ES-I3 (cell line): ENCODE results near the gene ETFBKMT.
"Not testable (repeated sequence)": the region's sequence is repeated elsewhere in the genome, so short reads cannot be mapped to it uniquely, and the experiment has no call there.

ENCODE experiments used
- H3K36me3 ChIP-seq: 2 replicates; pipeline ENCODE4 v1.6.1; 2013; ENCODE audit warnings: mild to moderate bottlenecking, low read length, control low read depth, moderate library complexity; ENCODE audit not compliant: insufficient read depth
- H3K4me1 ChIP-seq: 2 replicates; pipeline ENCODE4 v1.6.1; 2013; ENCODE audit warnings: mild to moderate bottlenecking, control low read depth, low read length; ENCODE audit not compliant: insufficient read depth
- H3K9ac ChIP-seq: 2 replicates; pipeline ENCODE4 v1.6.1; 2013; ENCODE audit warnings: low read depth, mild to moderate bottlenecking, low read length, moderate library complexity
- H3K9me3 ChIP-seq: 2 replicates; pipeline ENCODE4 v1.6.1; 2013; ENCODE audit warnings: mild to moderate bottlenecking, low read length, moderate library complexity; ENCODE audit not compliant: control insufficient read depth, insufficient read depth

ETFBKMT gene

GRCh38 chr12:31641509-31642090 is 17.9 kb upstream of the ETFBKMT start:
- H3K9ac ChIP-seq: no peak overlapping the region
- no peaks in the 10 kb centered on the region for H3K4me1 ChIP-seq
- H3K9me3 ChIP-seq: no peaks in the 10 kb centered on the region
- H3K36me3 ChIP-seq: no peaks in the 10 kb centered on the region

- no peaks in the 10 kb centered on the region for H3K36me3 ChIP-seq
- H3K9me3 ChIP-seq: no peaks in the 10 kb centered on the region
- no peaks in the 10 kb centered on the region; the same call in 1 of the 2 replicates for H3K4me1 ChIP-seq
- H3K9ac ChIP-seq: no peak overlapping the region
These were observed 15.0 kb upstream of the ETFBKMT start for GRCh38 chr12:31644536-31644935.

GRCh38 chr12:31645924-31646323 is 13.6 kb upstream of the ETFBKMT start:
- Histone ChIP-seq H3K4me1 (no peaks in the 10 kb centered on the region; the same call in 1 of the 2 replicates), H3K9ac (no peak overlapping the region), H3K9me3 (no peaks in the 10 kb centered on the region), H3K36me3 (no peaks in the 10 kb centered on the region)

- Histone ChIP-seq H3K9ac (no peak overlapping the region), H3K9me3 (no peaks in the 10 kb centered on the region)
These were observed 12.4 kb upstream of the ETFBKMT start for GRCh38 chr12:31647086-31647491.

GRCh38 chr12:31650918-31651317 is 8.6 kb upstream of the ETFBKMT start:
- Histone ChIP-seq H3K4me1 (peaks cover 3% of the 10 kb centered on the region; the same call in 1 of the 2 replicates), H3K9ac (no peak overlapping the region), H3K9me3 (no peaks in the 10 kb centered on the region), H3K36me3 (no peaks in the 10 kb centered on the region)

More at GRCh38 chr12:31647086-31647491, 12.4 kb upstream of the ETFBKMT start:
- Histone ChIP-seq H3K4me1 (no peaks in the 10 kb centered on the region; the same call in 1 of the 2 replicates), H3K36me3 (no peaks in the 10 kb centered on the region)

GRCh38 chr12:31651893-31652521 is 7.5 kb upstream of the ETFBKMT start:
- H3K36me3 ChIP-seq: no peaks in the 10 kb centered on the region
- no peaks in the 10 kb centered on the region for H3K9me3 ChIP-seq
- peaks cover 5% of the 10 kb centered on the region; the same call in 1 of the 2 replicates for H3K4me1 ChIP-seq
- no peak overlapping the region for H3K9ac ChIP-seq

GRCh38 chr12:31655208-31655607 is 4.3 kb upstream of the ETFBKMT start:
- Histone ChIP-seq H3K36me3 (no peaks in the 10 kb centered on the region), H3K9ac (no peak overlapping the region), H3K4me1 (0 out of 2 replicates have a peak, but pooled peaks cover 5% of the 10 kb centered on the region), H3K9me3 (no peaks in the 10 kb centered on the region)

- Histone ChIP-seq H3K9me3 (no peaks in the 10 kb centered on the region), H3K4me1 (0 out of 2 replicates have a peak, but pooled peaks cover 5% of the 10 kb centered on the region), H3K36me3 (no peaks in the 10 kb centered on the region), H3K9ac (no peak overlapping the region)
These were observed 3.7 kb upstream of the ETFBKMT start for GRCh38 chr12:31655792-31656191.

- Histone ChIP-seq H3K36me3 (no peaks in the 10 kb centered on the region), H3K4me1 (0 out of 2 replicates have a peak, but pooled peaks cover 5% of the 10 kb centered on the region), H3K9me3 (no peaks in the 10 kb centered on the region), H3K9ac (peak overlapping the region; percentile 60)
These were observed 909 bp upstream of the ETFBKMT start for GRCh38 chr12:31658471-31659086.

GRCh38 chr12:31662176-31662849 is 2.8 kb downstream of the ETFBKMT start:
- H3K36me3 ChIP-seq: no peaks in the 10 kb centered on the region; the same call in 1 of the 2 replicates
- peaks cover 10% of the 10 kb centered on the region for H3K9me3 ChIP-seq
- no peaks in the 10 kb centered on the region for H3K4me1 ChIP-seq
- no peak overlapping the region for H3K9ac ChIP-seq

- Histone ChIP-seq H3K36me3 (no peaks in the 10 kb centered on the region; the same call in 1 of the 2 replicates), H3K9ac (no peak overlapping the region), H3K9me3 (peaks cover 16% of the 10 kb centered on the region), H3K4me1 (no peaks in the 10 kb centered on the region)
These were observed 4.1 kb downstream of the ETFBKMT start for GRCh38 chr12:31663576-31663975.

GRCh38 chr12:31664038-31664437 is 4.5 kb downstream of the ETFBKMT start:
- H3K36me3 ChIP-seq: no peaks in the 10 kb centered on the region; the same call in 1 of the 2 replicates
- no peaks in the 10 kb centered on the region for H3K4me1 ChIP-seq
- H3K9me3 ChIP-seq: peaks cover 16% of the 10 kb centered on the region
- no peak overlapping the region for H3K9ac ChIP-seq

GRCh38 chr12:31669020-31669419 is 9.5 kb downstream of the ETFBKMT start:
- peaks cover 5% of the 10 kb centered on the region; the same call in 1 of the 2 replicates for H3K4me1 ChIP-seq
- peaks cover 13% of the 10 kb centered on the region for H3K9me3 ChIP-seq
- H3K36me3 ChIP-seq: no peaks in the 10 kb centered on the region; the same call in 1 of the 2 replicates
- H3K9ac ChIP-seq: no peak overlapping the region

GRCh38 chr12:31669582-31669981 is 10.1 kb downstream of the ETFBKMT start:
- H3K36me3 ChIP-seq, H3K9ac ChIP-seq, H3K4me1 ChIP-seq: not testable (repeated sequence)
- H3K9me3 ChIP-seq: peaks cover 15% of the 10 kb centered on the region
